Muscle of leg (tissue), 11 donors: ENCODE data around the gene PRC1. TPM values are rescaled to one million over a fixed set of nuclear protein-coding genes. Genes with fewer than 3 reads are reported as not detected.

ENCODE experiments used
- DNase-seq: peaks from one replicate; pipeline ENCODE4 v3.0.0; 2013
- H3K27ac ChIP-seq: one replicate; pipeline ENCODE4 v1.5.1; 2013; ENCODE audit warnings: mild to moderate bottlenecking, low read length, control low read depth
- H3K27me3 ChIP-seq: one replicate; pipeline ENCODE4 v1.6.1; 2013; ENCODE audit warnings: low read length; ENCODE audit not compliant: control insufficient read depth, insufficient read depth
- H3K36me3 ChIP-seq: one replicate; pipeline ENCODE4 v1.6.1; 2013; ENCODE audit warnings: low read length; ENCODE audit not compliant: control insufficient read depth, insufficient read depth
- H3K4me1 ChIP-seq: one replicate; pipeline ENCODE4 v1.6.1; 2013; ENCODE audit warnings: low read length; ENCODE audit not compliant: control insufficient read depth, insufficient read depth
- H3K4me3 ChIP-seq: one replicate; pipeline ENCODE4 v1.5.1; 2013; ENCODE audit warnings: low read length, control low read depth
- H3K9me3 ChIP-seq: replicated peaks from 2 replicates; pipeline ENCODE4 v1.6.1; 2013; ENCODE audit warnings: low read depth, low read length; ENCODE audit not compliant: control insufficient read depth
- WGBS: methylation state at CpG from one replicate; pipeline ENCODE4 v1.1.5; 2013; ENCODE audit warnings: missing lambda C conversion rate; ENCODE audit not compliant: insufficient coverage; 5-methylcytosine and 5-hydroxymethylcytosine counted together
- polyA plus RNA-seq, 8 donors: library from polyadenylated mRNA; unstranded; fragments of 120-200 nt; gene quantifications; one replicate each; pipeline versions ENCODE4 v1.2.1 to v1.2.3, GENCODE V29; 2013; ENCODE audit warnings: inconsistent platforms in 1 of 8, low replicate concordance in 1 of 8; ENCODE audit not compliant: insufficient read length in 8 of 8, insufficient read depth in 1 of 8
- total RNA-seq: library from RNA; stranded (reverse); fragments of 120-200 nt; gene quantifications from one replicate; pipeline ENCODE4 v1.2.4, GENCODE V29; 2013

Gene PRC1
- total and polyA plus RNA-seq, 9 donors: 38.3 to 68.2 (median 49.9) TPM

- Histone ChIP-seq H3K27me3 (no peaks in the 10 kb centered on the region), H3K9me3 (no peaks in the 10 kb centered on the region), H3K4me1 (peaks cover 7% of the 10 kb centered on the region), H3K4me3 (no peak overlapping the region), H3K36me3 (no peaks in the 10 kb centered on the region), H3K27ac (no peak overlapping the region)
- no peak for DNase-seq
- 86% methylated on average over 6 of the region's 6 CpGs for WGBS
These were observed 2.6 kb downstream of the PRC1 start for GRCh38 chr15:90991587-90992285.

GRCh38 chr15:90990446-90990845 lies 3.9 kb downstream of the PRC1 start:
- no peaks in the 10 kb centered on the region for H3K36me3 ChIP-seq
- H3K4me3 ChIP-seq: no peak overlapping the region
- no peak overlapping the region for H3K27ac ChIP-seq
- H3K4me1 ChIP-seq: peaks cover 7% of the 10 kb centered on the region
- no peaks in the 10 kb centered on the region for H3K9me3 ChIP-seq
- H3K27me3 ChIP-seq: no peaks in the 10 kb centered on the region
- DNase-seq: no peak
- WGBS: 100% methylated on average over 3 of the region's 4 CpGs

- no peak overlapping the region for H3K4me3 ChIP-seq
- H3K9me3 ChIP-seq: no peaks in the 10 kb centered on the region
- 85% methylated on average over 4 of the region's 7 CpGs for WGBS
- H3K36me3 ChIP-seq: peaks cover 5% of the 10 kb centered on the region
- no peaks in the 10 kb centered on the region for H3K27me3 ChIP-seq
- no peak for DNase-seq
- peaks cover 7% of the 10 kb centered on the region for H3K4me1 ChIP-seq
- H3K27ac ChIP-seq: no peak overlapping the region
These were observed 5.1 kb downstream of the PRC1 start for GRCh38 chr15:90989040-90989768.

- no peak for DNase-seq
- H3K9me3 ChIP-seq: no peaks in the 10 kb centered on the region
- no peaks in the 10 kb centered on the region for H3K27me3 ChIP-seq
- WGBS: 56% methylated on average over 6 of the region's 6 CpGs
- H3K36me3 ChIP-seq: peaks cover 14% of the 10 kb centered on the region
- no peak overlapping the region for H3K4me3 ChIP-seq
- no peak overlapping the region for H3K27ac ChIP-seq
- H3K4me1 ChIP-seq: peaks cover 2% of the 10 kb centered on the region
These were observed 6.0 kb downstream of the PRC1 start for GRCh38 chr15:90988296-90988695.

GRCh38 chr15:90987561-90988141 lies 6.7 kb downstream of the PRC1 start:
- Histone ChIP-seq H3K36me3 (peaks cover 18% of the 10 kb centered on the region), H3K27me3 (no peaks in the 10 kb centered on the region), H3K27ac (no peak overlapping the region), H3K4me3 (no peak overlapping the region), H3K4me1 (no peaks in the 10 kb centered on the region), H3K9me3 (no peaks in the 10 kb centered on the region)
- no peak for DNase-seq
- 77% methylated on average over 5 of the region's 7 CpGs for WGBS

- DNase-seq: no peak
- peaks cover 18% of the 10 kb centered on the region for H3K36me3 ChIP-seq
- H3K27me3 ChIP-seq: no peaks in the 10 kb centered on the region
- no peak overlapping the region for H3K4me3 ChIP-seq
- 87% methylated on average over 4 of the region's 11 CpGs for WGBS
- H3K9me3 ChIP-seq: no peaks in the 10 kb centered on the region
- no peaks in the 10 kb centered on the region for H3K4me1 ChIP-seq
- no peak overlapping the region for H3K27ac ChIP-seq
These were observed 7.4 kb downstream of the PRC1 start for GRCh38 chr15:90986790-90987507.

GRCh38 chr15:90982135-90982534 lies 12.2 kb downstream of the PRC1 start:
- H3K9me3 ChIP-seq: no peaks in the 10 kb centered on the region
- no peaks in the 10 kb centered on the region for H3K27me3 ChIP-seq
- peaks cover 54% of the 10 kb centered on the region for H3K36me3 ChIP-seq
- DNase-seq: no peak
- H3K27ac ChIP-seq: no peak overlapping the region
- WGBS: 100% methylated on average over 4 of the region's 5 CpGs
- no peak overlapping the region for H3K4me3 ChIP-seq
- H3K4me1 ChIP-seq: no peaks in the 10 kb centered on the region

GRCh38 chr15:90981681-90982080 lies 12.7 kb downstream of the PRC1 start:
- Histone ChIP-seq H3K27ac (no peak overlapping the region), H3K36me3 (peaks cover 54% of the 10 kb centered on the region), H3K4me3 (no peak overlapping the region), H3K27me3 (no peaks in the 10 kb centered on the region), H3K9me3 (no peaks in the 10 kb centered on the region), H3K4me1 (no peaks in the 10 kb centered on the region)
- WGBS: 100% methylated on average over 1 of the region's 6 CpGs
- DNase-seq: no peak

GRCh38 chr15:90979582-90979981 lies 14.8 kb downstream of the PRC1 start:
- no peaks in the 10 kb centered on the region for H3K27me3 ChIP-seq
- no CpG with 5 or more reads among the region's 1 CpG for WGBS
- H3K9me3 ChIP-seq: no peaks in the 10 kb centered on the region
- no peak overlapping the region for H3K4me3 ChIP-seq
- no peaks in the 10 kb centered on the region for H3K4me1 ChIP-seq
- DNase-seq: no peak
- peaks cover 62% of the 10 kb centered on the region for H3K36me3 ChIP-seq
- no peak overlapping the region for H3K27ac ChIP-seq

GRCh38 chr15:90974216-90974615 lies 20.1 kb downstream of the PRC1 start:
- Histone ChIP-seq H3K27me3 (no peaks in the 10 kb centered on the region), H3K9me3 (no peaks in the 10 kb centered on the region), H3K36me3 (peaks cover 58% of the 10 kb centered on the region), H3K4me3 (no peak overlapping the region), H3K4me1 (no peaks in the 10 kb centered on the region), H3K27ac (no peak overlapping the region)
- DNase-seq: no peak
- 92% methylated on average over 20 of the region's 21 CpGs for WGBS
